Renal cortical epithelial cell (primary cell): ENCODE measurements around the gene ETV4. TPM values are rescaled to one million over a fixed set of nuclear protein-coding genes. Genes with fewer than 3 reads are reported as not detected.
A peak's percentile ranks its signal among the peaks of the same experiment; 100 is the strongest.

ENCODE experiments used
- DNase-seq: peaks from one replicate; pipeline ENCODE4 v3.0.0-alpha.2; 2011; ENCODE audit warnings: low read depth
- total RNA-seq: library from RNA; depleted of rRNA; stranded (reverse); fragments of >200 nt; gene quantifications from 2 replicates; pipeline ENCODE4 v1.2.3, GENCODE V29; 2014

ETV4 gene
- 1.9 and 5.7 TPM in 2 replicates for total RNA-seq

- peak; percentile 76 for DNase-seq
Measured at GRCh38 chr17:43546319-43547188, at the start of gene ETV4. Gene ETV4, minus strand, starts transcription at chr17:43546340. Its CDS starts 723 bp downstream, at chr17:43545617.

- DNase-seq = no peak
Measured at GRCh38 chr17:43595466-43595865, 49.3 kb upstream of the ETV4 start.

- no peak for DNase-seq
Measured at GRCh38 chr17:43591779-43592562, 45.8 kb upstream of the ETV4 start.

DNA sequence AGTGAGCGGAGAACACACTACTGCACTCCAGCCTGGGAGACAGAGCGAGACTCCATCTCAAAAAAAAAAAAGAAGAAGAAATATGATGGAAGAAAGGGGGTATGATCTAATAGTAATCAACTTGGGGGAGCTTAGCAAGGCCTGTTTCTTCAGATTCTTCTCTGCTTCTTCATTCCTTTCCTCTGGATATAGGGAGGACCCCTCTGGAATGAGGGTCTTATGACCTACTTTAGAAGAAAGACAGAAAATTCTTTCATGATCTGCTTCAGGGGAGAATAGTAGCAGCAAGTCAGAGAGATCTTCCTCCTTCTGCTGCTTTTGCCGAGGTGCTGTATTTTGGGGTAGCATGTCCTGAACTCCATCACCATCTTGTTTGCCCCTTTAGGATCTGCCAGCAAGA, 44.9 kb upstream of the ETV4 start:
- no peak for DNase-seq

GRCh38 chr17:43588664-43589435, 42.7 kb upstream of the ETV4 start:
- DNase-seq = no peak

- DNase-seq = no peak
Measured at GRCh38 chr17:43588121-43588520, 42.0 kb upstream of the ETV4 start.

DNA sequence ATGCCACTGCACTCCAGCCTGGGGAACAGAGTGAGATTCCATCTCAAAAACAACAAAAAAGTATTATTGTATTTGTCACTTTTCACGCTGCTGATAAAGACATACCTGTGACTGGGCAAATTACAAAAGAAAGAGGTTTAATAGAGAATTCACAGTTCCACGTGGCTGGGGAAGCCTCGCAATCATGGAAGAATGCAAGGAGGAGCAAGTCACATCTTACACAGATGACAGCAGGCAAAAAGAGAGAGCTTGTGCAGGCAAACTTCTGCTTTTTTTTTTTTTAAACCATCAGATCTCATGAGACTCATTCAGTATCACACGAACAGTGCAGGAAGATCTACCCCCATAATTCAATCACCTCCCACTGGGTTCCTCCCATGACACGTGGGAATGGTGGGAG, 41.5 kb upstream of the ETV4 start:
- DNase-seq = no peak

DNA sequence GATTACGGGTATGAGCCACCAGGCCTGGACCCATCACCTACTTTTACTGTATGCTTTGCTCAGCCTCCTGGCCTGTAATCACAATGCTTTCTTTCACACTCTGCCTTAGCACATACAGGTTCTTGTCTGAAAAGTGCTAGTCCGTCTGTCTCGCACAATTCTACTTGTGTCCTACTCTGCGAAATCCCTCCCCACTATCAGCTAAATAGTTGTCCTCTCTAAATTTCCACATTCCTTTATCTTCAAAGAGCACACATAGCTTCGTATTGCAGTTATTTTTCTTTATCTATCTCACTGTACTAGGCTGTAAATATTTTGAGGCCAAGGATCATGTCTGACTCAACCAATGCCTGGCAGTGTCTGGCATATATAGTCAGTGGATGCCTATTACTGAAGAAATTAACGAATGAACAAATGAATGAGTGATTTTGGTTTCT, 38.5 kb upstream of the ETV4 start:
- no peak for DNase-seq

- no peak for DNase-seq
Measured at GRCh38 chr17:43583332-43583731, 37.2 kb upstream of the ETV4 start.

- no peak for DNase-seq
Measured at GRCh38 chr17:43581613-43582012, 35.5 kb upstream of the ETV4 start.

GRCh38 chr17:43581130-43581529, 35.0 kb upstream of the ETV4 start:
- no peak for DNase-seq

GRCh38 chr17:43579566-43580140, 33.5 kb upstream of the ETV4 start:
- peak; percentile 94 for DNase-seq

DNA sequence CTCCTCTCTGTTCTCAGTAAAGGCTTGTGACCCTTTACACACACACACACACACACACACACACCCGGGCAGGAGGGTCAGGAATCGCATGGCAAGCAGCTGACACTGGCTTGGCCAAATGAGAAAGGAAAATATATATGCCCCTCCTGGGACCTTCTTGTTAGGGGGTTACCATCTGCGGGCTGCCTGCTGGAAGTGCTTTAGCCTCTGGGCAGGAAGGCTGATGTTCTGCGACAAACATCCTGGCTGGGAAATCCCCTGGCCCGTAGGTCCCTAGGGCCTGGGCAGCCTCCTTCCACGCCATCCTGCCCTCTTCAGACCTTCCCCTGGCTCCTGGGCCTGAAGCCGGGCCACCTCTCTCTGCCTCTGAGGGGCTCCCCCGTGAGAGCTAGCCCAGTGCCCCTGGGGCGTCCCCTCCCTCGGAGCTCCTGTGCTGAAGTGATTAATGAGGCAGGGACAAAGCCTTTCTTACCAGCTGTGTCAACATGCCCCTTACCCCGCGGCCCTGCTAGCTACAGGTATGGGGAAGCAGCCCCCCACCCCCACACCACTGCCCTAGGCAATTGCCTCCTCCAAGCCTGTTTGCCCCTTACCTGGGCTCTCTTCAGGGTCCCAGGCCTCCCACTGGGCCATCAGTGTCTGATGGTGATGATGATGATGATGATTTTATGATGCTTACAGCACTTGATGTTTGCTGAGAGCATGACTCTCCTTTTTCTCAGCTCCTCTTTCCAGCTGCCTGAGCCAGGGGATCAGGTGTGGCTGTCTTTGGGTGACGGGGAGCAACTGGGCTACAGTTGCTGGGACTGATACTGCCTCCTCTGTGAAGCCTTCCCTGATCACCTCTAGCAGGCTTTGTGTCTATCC, 32.8 kb upstream of the ETV4 start:
- peak; percentile 78 for DNase-seq

DNA sequence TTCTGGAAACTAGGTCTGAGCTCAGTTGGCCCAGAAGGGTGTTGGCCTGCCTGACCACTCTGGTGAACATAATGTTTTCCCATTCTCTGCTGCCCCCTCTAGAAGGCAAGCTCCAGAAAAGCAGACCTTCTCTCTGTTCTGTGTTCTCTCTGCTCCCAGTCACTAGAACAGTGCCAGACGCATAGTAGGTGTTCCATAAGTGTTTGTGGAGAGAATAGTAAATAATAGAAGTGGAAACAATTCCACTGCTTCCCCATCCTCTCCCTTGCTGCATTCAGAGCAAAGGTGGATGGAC, 32.2 kb upstream of the ETV4 start:
- no peak for DNase-seq

DNA sequence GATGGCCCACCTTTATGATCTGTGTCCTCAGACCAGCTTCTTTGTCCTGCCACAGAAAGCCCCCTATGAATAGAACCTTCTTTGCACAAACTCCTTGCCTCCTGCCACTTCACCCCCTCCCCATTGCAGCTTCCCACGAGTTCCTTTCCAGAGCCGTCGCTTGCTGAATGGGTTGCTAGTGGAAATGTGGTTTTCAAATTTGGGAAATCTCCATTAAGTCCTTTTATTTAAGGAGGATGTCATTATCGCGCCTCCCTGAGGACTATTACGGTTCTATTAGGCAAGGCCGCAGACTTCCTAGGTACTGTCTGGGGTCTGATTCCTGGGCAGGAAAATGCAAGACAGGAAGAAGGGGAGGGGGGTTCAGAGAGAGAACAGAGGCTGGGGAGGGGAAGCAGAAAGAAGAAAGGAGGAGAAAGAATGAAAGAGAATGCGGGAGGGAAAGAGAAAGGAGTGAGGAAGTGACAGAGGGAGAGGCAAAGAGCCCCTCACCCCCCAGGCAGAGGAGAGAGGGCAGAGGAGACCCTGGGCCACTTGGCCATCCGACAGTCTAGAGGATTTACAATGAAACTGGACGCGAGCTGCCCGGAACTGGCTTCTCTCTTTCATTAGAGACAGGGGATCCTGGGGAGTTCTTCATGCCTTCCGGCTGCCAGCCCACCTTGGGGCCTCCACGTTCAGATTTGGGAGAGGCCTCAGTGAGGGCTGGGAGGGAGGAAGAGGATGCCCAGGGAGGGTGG, 31.7 kb upstream of the ETV4 start:
- DNase-seq = no peak

DNA sequence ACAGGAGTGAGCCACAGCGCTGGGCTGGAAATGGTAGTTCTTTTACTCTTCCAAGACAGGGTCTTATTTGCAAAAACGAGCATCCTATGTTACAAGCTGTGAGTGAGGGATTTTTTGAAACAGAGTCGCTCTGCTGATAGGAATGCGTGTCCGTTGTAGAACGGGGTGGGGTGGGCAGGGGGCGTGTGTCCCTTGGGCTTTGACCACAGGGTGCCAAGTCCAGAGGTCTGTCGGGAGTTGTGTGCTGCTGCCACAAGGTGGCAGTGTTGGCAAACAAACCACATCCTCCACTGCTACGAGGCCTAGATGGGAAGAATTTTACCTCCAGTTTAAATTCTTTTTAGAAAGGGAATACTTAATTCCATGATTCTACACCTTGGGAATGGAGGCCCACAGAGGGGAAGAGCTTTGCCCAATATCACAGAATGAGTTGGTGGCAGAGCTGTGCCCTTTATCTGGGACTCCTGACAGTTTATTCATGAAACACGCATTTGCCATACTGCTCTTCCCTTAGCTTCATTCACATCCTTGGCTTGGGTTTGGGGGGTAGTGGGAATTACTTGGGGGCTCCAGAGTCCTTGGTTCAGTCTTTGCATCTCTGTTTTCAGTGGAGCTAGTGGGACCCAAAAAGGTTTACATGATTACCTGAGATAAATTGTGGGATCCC, 30.6 kb upstream of the ETV4 start:
- DNase-seq = peak; percentile 64

- DNase-seq = no peak
Measured at GRCh38 chr17:43574896-43575525, 28.9 kb upstream of the ETV4 start.

GRCh38 chr17:43574348-43574747, 28.2 kb upstream of the ETV4 start:
- DNase-seq = no peak
